Neural crest cell (in vitro differentiated cells): ENCODE results near the gene TMEM196. TPM values are rescaled to one million over a fixed set of nuclear protein-coding genes. Genes with fewer than 3 reads are reported as not detected.
A peak's percentile ranks its signal among the peaks of the same experiment; 100 is the strongest.

ENCODE experiments used
- DNase-seq: peaks from one replicate; pipeline ENCODE4 v3.0.0; 2021; ENCODE audit warnings: low read depth, mixed read lengths, low spot score
- H3K27ac Mint-ChIP-seq: one replicate; pipeline ENCODE4 v1.8.0; 2021; ENCODE audit warnings: mild to moderate bottlenecking, mixed read lengths; ENCODE audit not compliant: unreplicated experiment
- H3K27me3 Mint-ChIP-seq: 2 replicates; pipeline ENCODE4 v1.8.0; 2021; ENCODE audit warnings: low read depth, mild to moderate bottlenecking, mixed read lengths
- H3K36me3 Mint-ChIP-seq: 2 replicates; pipeline ENCODE4 v1.8.0; 2021; ENCODE audit warnings: low read depth, mild to moderate bottlenecking, mixed read lengths
- H3K4me1 Mint-ChIP-seq: 2 replicates; pipeline ENCODE4 v1.8.0; 2021; ENCODE audit warnings: mixed read lengths
- H3K4me3 Mint-ChIP-seq: one replicate; pipeline ENCODE4 v1.8.0; 2021; ENCODE audit warnings: mild to moderate bottlenecking, mixed read lengths
- H3K9me3 Mint-ChIP-seq: 2 replicates; pipeline ENCODE4 v1.8.0; 2021; ENCODE audit warnings: mixed read lengths
- long read RNA-seq: library from polyadenylated mRNA; unstranded; transcript quantifications from one replicate; pipeline ENCODE4 v2.0.0, GENCODE V29; 2020
- total RNA-seq: library from RNA; stranded (reverse); gene quantifications from 2 replicates; pipeline ENCODE4 v1.2.1, GENCODE V29; 2021
- TF ChIP-seq, protein P1 (sequence below): fragments of 200-600 bp; sonication (generic); conservative IDR thresholded peaks from 2 replicates; pipeline ENCODE4 v1.5.0; 2021; ENCODE audit warnings: antibody characterized with exemption, mild to moderate bottlenecking

Gene TMEM196
- 0.55 and 0.65 TPM in 2 replicates for total RNA-seq
- long read RNA-seq, result 0 reads

DNA sequence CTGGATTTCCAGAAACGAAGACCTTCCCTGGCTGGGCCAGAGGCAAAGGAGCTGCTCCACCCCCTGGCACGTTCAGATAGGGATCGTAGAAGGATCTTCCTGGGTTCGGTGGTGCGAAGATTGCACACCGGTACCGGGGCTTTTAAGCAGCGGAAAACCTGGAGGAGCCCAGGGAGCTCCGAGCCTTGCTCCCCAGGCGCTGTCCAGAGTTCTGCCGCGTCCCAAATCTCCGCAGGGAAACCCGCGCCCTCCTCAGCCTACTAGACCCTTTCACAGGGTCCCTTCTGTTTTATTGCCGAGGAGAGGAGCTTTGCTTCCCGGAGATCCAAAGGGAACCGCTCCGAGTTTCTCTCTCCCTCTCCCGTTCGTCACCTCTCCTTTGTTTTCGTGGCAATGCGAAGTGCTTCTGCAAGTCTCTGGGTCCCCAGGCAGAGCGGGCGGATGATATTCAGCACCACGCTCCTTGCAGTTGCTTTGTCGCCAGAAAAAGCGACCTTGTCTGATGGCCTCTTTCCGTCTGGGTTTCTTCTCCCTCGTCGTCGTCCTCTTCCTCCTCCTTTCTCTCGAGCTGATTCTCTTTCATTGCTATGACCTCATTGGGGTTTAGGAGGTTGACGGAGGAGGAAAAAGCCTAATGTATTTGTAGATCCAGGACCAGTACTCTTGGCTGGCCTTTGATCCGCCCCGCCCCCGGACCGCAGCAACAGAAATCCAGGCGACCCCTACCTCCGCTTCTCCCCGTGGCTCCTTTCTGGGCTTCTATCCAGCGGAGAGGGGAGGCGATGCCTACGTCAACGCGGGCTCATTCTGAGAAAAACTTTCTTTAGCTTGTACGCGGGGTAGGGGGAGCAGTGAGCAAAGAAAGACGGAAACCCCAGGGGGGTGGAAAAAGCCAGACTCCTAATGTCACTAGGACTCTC is at the start of gene TMEM196:
Gene TMEM196, minus strand, starts transcription at position 777 of the 920 bp plus-strand sequence. CDS start 921 bp downstream, outside the sequence.
- Mint-ChIP-seq H3K4me1 (peaks cover 21% of the 10 kb centered on the region), H3K4me3 (peak within 1 kb of the TSS; percentile 89), H3K27me3 (peaks cover 51% of the 10 kb centered on the region), H3K9me3 (no peaks in the 10 kb centered on the region), H3K27ac (peak within 1 kb of the TSS; percentile 94), H3K36me3 (no peaks in the 10 kb centered on the region)
- TF ChIP-seq, protein P1, sequence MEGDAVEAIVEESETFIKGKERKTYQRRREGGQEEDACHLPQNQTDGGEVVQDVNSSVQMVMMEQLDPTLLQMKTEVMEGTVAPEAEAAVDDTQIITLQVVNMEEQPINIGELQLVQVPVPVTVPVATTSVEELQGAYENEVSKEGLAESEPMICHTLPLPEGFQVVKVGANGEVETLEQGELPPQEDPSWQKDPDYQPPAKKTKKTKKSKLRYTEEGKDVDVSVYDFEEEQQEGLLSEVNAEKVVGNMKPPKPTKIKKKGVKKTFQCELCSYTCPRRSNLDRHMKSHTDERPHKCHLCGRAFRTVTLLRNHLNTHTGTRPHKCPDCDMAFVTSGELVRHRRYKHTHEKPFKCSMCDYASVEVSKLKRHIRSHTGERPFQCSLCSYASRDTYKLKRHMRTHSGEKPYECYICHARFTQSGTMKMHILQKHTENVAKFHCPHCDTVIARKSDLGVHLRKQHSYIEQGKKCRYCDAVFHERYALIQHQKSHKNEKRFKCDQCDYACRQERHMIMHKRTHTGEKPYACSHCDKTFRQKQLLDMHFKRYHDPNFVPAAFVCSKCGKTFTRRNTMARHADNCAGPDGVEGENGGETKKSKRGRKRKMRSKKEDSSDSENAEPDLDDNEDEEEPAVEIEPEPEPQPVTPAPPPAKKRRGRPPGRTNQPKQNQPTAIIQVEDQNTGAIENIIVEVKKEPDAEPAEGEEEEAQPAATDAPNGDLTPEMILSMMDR, result no peak
- peak; percentile 37 for DNase-seq

DNA sequence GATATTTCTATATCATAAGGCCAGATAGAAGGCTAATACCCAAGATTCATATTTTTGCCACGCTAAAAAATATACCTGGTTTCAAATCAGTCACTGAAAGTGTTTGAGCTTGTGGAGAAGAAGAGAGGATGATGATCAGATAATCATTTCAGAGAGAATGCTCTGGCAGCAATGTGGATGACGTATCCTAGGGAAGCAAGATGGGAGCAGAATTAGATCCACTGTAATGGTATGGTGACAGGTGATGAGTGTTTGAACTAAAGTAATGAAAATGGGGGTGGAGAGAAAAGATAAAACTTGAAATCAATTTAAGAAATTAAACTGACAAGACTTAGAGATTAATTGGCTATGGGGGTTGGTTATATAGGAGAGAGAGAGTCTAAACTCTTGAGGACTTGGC is 42.7 kb upstream of the TMEM196 start:
- H3K36me3 Mint-ChIP-seq, result no peaks in the 10 kb centered on the region
- TF ChIP-seq, protein P1, result no peak
- no peak overlapping the region for H3K27ac Mint-ChIP-seq
- H3K4me1 Mint-ChIP-seq, result no peaks in the 10 kb centered on the region
- DNase-seq, result no peak
- no peaks in the 10 kb centered on the region for H3K27me3 Mint-ChIP-seq
- no peak overlapping the region for H3K4me3 Mint-ChIP-seq
- no peaks in the 10 kb centered on the region for H3K9me3 Mint-ChIP-seq

DNA sequence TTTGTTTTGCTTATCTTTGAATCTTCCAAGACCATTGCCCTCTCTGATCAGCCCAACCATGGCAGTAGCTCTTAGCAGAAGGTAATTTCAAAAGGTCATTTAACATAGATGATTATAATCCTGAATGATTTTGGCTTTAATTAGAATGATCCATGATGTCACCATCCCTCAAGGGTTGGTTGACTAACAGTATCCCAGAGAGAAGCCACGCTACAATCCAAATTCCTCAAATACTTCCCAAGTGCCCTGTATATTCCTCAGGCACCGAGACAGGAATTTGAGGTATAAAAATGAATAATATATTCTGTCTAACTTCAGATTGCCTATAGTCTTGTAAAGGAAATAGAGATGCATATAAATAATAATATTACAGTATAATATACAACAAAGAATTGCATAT is 42.1 kb upstream of the TMEM196 start:
- Mint-ChIP-seq H3K36me3 (no peaks in the 10 kb centered on the region), H3K27ac (no peak overlapping the region), H3K4me1 (no peaks in the 10 kb centered on the region), H3K4me3 (no peak overlapping the region), H3K27me3 (no peaks in the 10 kb centered on the region), H3K9me3 (no peaks in the 10 kb centered on the region)
- TF ChIP-seq, protein P1, result no peak
- no peak for DNase-seq

DNA sequence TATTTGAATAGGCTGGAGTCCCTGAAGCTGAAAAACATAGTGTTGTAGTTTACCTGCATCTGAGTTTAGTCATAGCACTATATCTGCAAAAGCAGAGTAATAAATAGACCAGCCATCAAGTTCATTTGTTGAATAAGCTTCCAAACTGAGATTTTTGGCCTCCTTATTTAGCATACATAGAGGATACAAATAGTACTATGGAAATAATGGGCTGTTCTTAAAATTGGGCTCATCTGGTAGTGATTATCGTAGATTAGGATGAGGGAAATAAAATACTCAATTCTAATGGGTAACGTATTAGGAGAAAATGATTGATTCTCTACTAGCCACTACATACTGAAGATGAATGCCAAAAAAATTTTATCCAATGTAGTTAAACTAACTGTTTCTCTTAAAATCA is 41.4 kb upstream of the TMEM196 start:
- H3K27me3 Mint-ChIP-seq, result no peaks in the 10 kb centered on the region
- no peak overlapping the region for H3K27ac Mint-ChIP-seq
- no peak overlapping the region for H3K4me3 Mint-ChIP-seq
- H3K36me3 Mint-ChIP-seq, result no peaks in the 10 kb centered on the region
- TF ChIP-seq, protein P1, result no peak
- H3K9me3 Mint-ChIP-seq, result no peaks in the 10 kb centered on the region
- H3K4me1 Mint-ChIP-seq, result no peaks in the 10 kb centered on the region
- no peak for DNase-seq

DNA sequence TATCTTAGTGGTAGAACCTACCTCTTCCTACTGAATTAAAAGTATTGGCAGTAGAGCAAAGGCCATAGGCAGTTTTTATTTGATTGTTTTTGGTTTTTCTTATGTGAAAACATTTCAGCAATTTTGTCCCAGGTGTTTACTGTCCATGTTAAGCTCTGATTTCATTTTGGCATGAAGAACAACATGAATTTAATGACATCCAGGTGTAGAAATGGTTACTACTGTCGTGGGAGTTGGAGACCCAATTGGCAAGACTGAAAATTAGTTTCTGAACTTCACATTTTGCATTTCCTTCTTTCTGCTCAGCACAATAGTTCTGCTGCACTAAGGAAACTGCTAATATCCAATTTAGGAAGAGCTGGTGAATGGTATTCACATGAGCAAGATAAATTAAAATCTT is 38.0 kb upstream of the TMEM196 start:
- H3K36me3 Mint-ChIP-seq, result no peaks in the 10 kb centered on the region
- H3K27me3 Mint-ChIP-seq, result no peaks in the 10 kb centered on the region
- no peaks in the 10 kb centered on the region for H3K4me1 Mint-ChIP-seq
- no peaks in the 10 kb centered on the region for H3K9me3 Mint-ChIP-seq
- DNase-seq, result no peak
- TF ChIP-seq, protein P1, result no peak
- no peak overlapping the region for H3K4me3 Mint-ChIP-seq
- no peak overlapping the region for H3K27ac Mint-ChIP-seq
